H1 (cell line): ENCODE results near the gene CACNA1A. TPM values are rescaled to one million over a fixed set of nuclear protein-coding genes. Genes with fewer than 3 reads are reported as not detected.

Experiments used
- CTCF ChIA-PET: fragments of 300-600 bp; sonication (Branson Sonifier 250); formaldehyde crosslinking; loops from one replicate; lab custom pipeline; 2021; ENCODE audit not compliant: partially characterized antibody; lab: Charles Lee
- POLR2A ChIA-PET: fragments of 300-600 bp; sonication (Branson Sonifier 250); formaldehyde crosslinking; loops from one replicate; lab custom pipeline; 2021; ENCODE audit warnings: inconsistent platforms; ENCODE audit not compliant: partially characterized antibody; lab: Charles Lee
- DNase-seq, 2 experiments: peaks; one replicate each; pipeline versions ENCODE4 v3.0.0 to v3.0.0-alpha.2; 2010 to 2022; ENCODE audit warnings: low spot score in 2 of 2, low read depth in 1 of 2, mixed read lengths in 1 of 2
- FAIRE-seq: peaks from 2 replicates; lab custom pipeline; 2011; peaks lifted over from hg19 to GRCh38; lab: Jason Lieb, UNC
- H2AFZ ChIP-seq: 2 replicates; pipeline ENCODE4 v1.8.1; 2012; ENCODE audit warnings: low read length, inconsistent platforms
- H2AK5ac ChIP-seq: 2 replicates; pipeline ENCODE4 v1.6.1; 2013; ENCODE audit warnings: low read depth, low read length
- H2BK120ac ChIP-seq: replicated peaks from 2 replicates; pipeline ENCODE3; 2013; ENCODE audit warnings: low read depth, low read length, inconsistent platforms
- H2BK12ac ChIP-seq: 2 replicates; pipeline ENCODE4 v1.6.1; 2013; ENCODE audit warnings: low read depth, low read length
- H2BK15ac ChIP-seq: 2 replicates; pipeline ENCODE4 v1.6.1; 2013; ENCODE audit warnings: low read length
- H2BK20ac ChIP-seq: 2 replicates; pipeline ENCODE4 v1.6.1; 2013; ENCODE audit warnings: low read length
- H2BK5ac ChIP-seq: 2 replicates; pipeline ENCODE4 v1.6.1; 2013; ENCODE audit warnings: low read depth, low read length
- H3K14ac ChIP-seq: 2 replicates; pipeline ENCODE4 v1.6.1; 2013; ENCODE audit warnings: inconsistent platforms; ENCODE audit not compliant: insufficient read length
- H3K18ac ChIP-seq: 2 replicates; pipeline ENCODE4 v1.6.1; 2013; ENCODE audit warnings: low read length; ENCODE audit errors: extremely low read depth
- H3K23ac ChIP-seq: 2 replicates; pipeline ENCODE4 v1.6.1; 2013; ENCODE audit warnings: inconsistent platforms; ENCODE audit not compliant: insufficient read length
- H3K23me2 ChIP-seq: 2 replicates; pipeline ENCODE4 v1.6.1; 2013; ENCODE audit warnings: low read depth, low read length
- H3K27ac ChIP-seq: 2 replicates; pipeline ENCODE4 v1.6.1; 2011; ENCODE audit warnings: low read depth, low read length, inconsistent platforms
- H3K27me3 ChIP-seq, 4 experiments: replicated peaks in 1 of 4; 1 replicate in 1 of 4; 2 replicates in 3 of 4; pipeline versions ENCODE4 v1.6.1 to v1.8.1; 2011 to 2013; ENCODE audit warnings: low read length in 3 of 4, mild to moderate bottlenecking in 3 of 4, inconsistent platforms in 2 of 4, mixed read lengths in 2 of 4, moderate library complexity in 1 of 4; ENCODE audit not compliant: control insufficient read depth in 3 of 4, insufficient read depth in 3 of 4; ENCODE audit errors: extremely low read depth in 1 of 4
- H3K36me3 ChIP-seq, 4 experiments: 2 replicates each; pipeline versions ENCODE4 v1.6.1 to v1.8.1; 2011 to 2013; ENCODE audit warnings: mild to moderate bottlenecking in 4 of 4, low read length in 3 of 4, moderate library complexity in 2 of 4, control low read depth in 1 of 4, inconsistent platforms in 1 of 4; ENCODE audit not compliant: insufficient read depth in 4 of 4, control insufficient read depth in 2 of 4
- H3K4ac ChIP-seq: replicated peaks from 2 replicates; pipeline ENCODE3; 2013; ENCODE audit warnings: low read length, low read depth, mixed read lengths, inconsistent platforms; ENCODE audit not compliant: insufficient read length
- H3K4me1 ChIP-seq, 4 experiments: replicated peaks in 1 of 4; 1 replicate in 1 of 4; 2 replicates in 3 of 4; pipeline versions ENCODE4 v1.6.1 to v1.8.1; 2011 to 2013; ENCODE audit warnings: low read length in 3 of 4, inconsistent platforms in 2 of 4, mixed read lengths in 1 of 4; ENCODE audit not compliant: insufficient read depth in 4 of 4, control insufficient read depth in 3 of 4
- H3K4me2 ChIP-seq, 2 experiments: 2 replicates each; pipeline versions ENCODE4 v1.6.1 to v1.8.1; 2011 to 2013; ENCODE audit warnings: low read depth in 2 of 2, low read length in 2 of 2, control low read depth in 1 of 2, inconsistent platforms in 1 of 2, mild to moderate bottlenecking in 1 of 2; ENCODE audit not compliant: insufficient read depth in 1 of 2
- H3K4me3 ChIP-seq, 4 experiments: fragments of 200-600, 300-600 bp in 1 of 4; sonication (generic), shearing (Covaris generic), sonication (Bioruptor Twin) in 1 of 4; 2 replicates each; pipeline versions ENCODE4 v1.5.1 to v1.8.1; 2011 to 2016; ENCODE audit warnings: low read length in 4 of 4, low read depth in 3 of 4, control low read depth in 2 of 4, inconsistent platforms in 2 of 4, mild to moderate bottlenecking in 2 of 4, mixed read lengths in 1 of 4, moderate library complexity in 1 of 4; ENCODE audit not compliant: insufficient read depth in 2 of 4; ENCODE audit errors: extremely low read depth in 1 of 4
- H3K56ac ChIP-seq: replicated peaks from 2 replicates; pipeline ENCODE3; 2013; ENCODE audit warnings: low read depth, mild to moderate bottlenecking, mixed read lengths, low read length, inconsistent platforms; ENCODE audit not compliant: insufficient read length
- H3K79me1 ChIP-seq: 2 replicates; pipeline ENCODE4 v1.6.1; 2013; ENCODE audit warnings: low read depth, low read length, control low read depth
- H3K79me2 ChIP-seq, 2 experiments: 2 replicates each; pipeline versions ENCODE4 v1.6.1 to v1.8.1; 2012 to 2013; ENCODE audit warnings: low read length in 2 of 2, mild to moderate bottlenecking in 2 of 2, inconsistent platforms in 1 of 2; ENCODE audit not compliant: insufficient read depth in 2 of 2, control insufficient read depth in 1 of 2
- H3K9ac ChIP-seq, 4 experiments: replicated peaks in 1 of 4; 1 replicate in 1 of 4; 2 replicates in 3 of 4; pipeline versions ENCODE4 v1.6.1 to v1.8.1; 2011 to 2013; ENCODE audit warnings: low read depth in 3 of 4, low read length in 3 of 4, control low read depth in 2 of 4, mild to moderate bottlenecking in 2 of 4, moderate library complexity in 2 of 4, inconsistent platforms in 1 of 4; ENCODE audit errors: extremely low read depth in 1 of 4
- H3K9me3 ChIP-seq, 2 experiments: 2 replicates each; pipeline versions ENCODE4 v1.6.1 to v1.8.1; 2012 to 2013; ENCODE audit warnings: mild to moderate bottlenecking in 2 of 2, moderate library complexity in 2 of 2, control low read depth in 1 of 2, inconsistent platforms in 1 of 2, low read depth in 1 of 2, low read length in 1 of 2, mixed read lengths in 1 of 2; ENCODE audit not compliant: insufficient read depth in 2 of 2
- H4K20me1 ChIP-seq, 2 experiments: replicated peaks in 1 of 2; 2 replicates each; pipeline versions ENCODE3 to v1.8.1; 2011 to 2013; ENCODE audit warnings: inconsistent platforms in 2 of 2, low read length in 2 of 2, mild to moderate bottlenecking in 1 of 2; ENCODE audit not compliant: insufficient read depth in 2 of 2, control insufficient read depth in 1 of 2
- H4K5ac ChIP-seq: 2 replicates; pipeline ENCODE4 v1.6.1; 2013; ENCODE audit warnings: low read length, low read depth, mixed read lengths, inconsistent platforms; ENCODE audit not compliant: insufficient read length
- H4K8ac ChIP-seq: 2 replicates; pipeline ENCODE4 v1.8.0; 2013; ENCODE audit warnings: mild to moderate bottlenecking, moderate library complexity, low read length, inconsistent platforms; ENCODE audit not compliant: insufficient read depth; ENCODE audit errors: extremely low read depth
- H4K91ac ChIP-seq: replicated peaks from 2 replicates; pipeline ENCODE3; 2013; ENCODE audit warnings: low read length, mixed read lengths, inconsistent platforms; ENCODE audit not compliant: insufficient read length
- ASH2L ChIP-seq: fragments of 200-600, 300-600 bp; sonication (generic); IDR thresholded peaks from one replicate; pipeline ENCODE4 v1.7.1; 2017; ENCODE audit warnings: low read length
- CBX8 ChIP-seq: fragments of 300-800, 300-1000 bp; sonication (generic); IDR thresholded peaks from 2 replicates; pipeline ENCODE4 v1.7.1; 2016; ENCODE audit warnings: low read depth, low read length, borderline replicate concordance
- CHD1 ChIP-seq: IDR thresholded peaks from 2 replicates; pipeline ENCODE4 v1.6.1; 2012; ENCODE audit warnings: low read depth, low read length, improper control_type of control experiment
- SAP30 ChIP-seq: fragments of 300-600 bp; sonication (generic); IDR thresholded peaks from 2 replicates; pipeline ENCODE4 v1.7.1; 2012; ENCODE audit warnings: low read length, moderate library complexity, mild to moderate bottlenecking, inconsistent platforms; ENCODE audit not compliant: insufficient read depth, insufficient replicate concordance
- SIX5 ChIP-seq: IDR thresholded peaks from 2 replicates; pipeline ENCODE4 v1.6.1; 2011; ENCODE audit warnings: mild to moderate bottlenecking, low read depth, low read length
- TAF1 ChIP-seq: IDR thresholded peaks from 2 replicates; pipeline ENCODE4 v1.6.1; 2011; ENCODE audit warnings: mild to moderate bottlenecking, low read depth, low read length
- WGBS, 2 experiments: shearing (Covaris generic) in 1 of 2; methylation state at CpG; one replicate each; pipeline versions ENCODE4 v1.1.6 to v1.1.7; 2013 to 2015; ENCODE audit warnings: low lambda C conversion rate in 2 of 2, mixed read lengths in 2 of 2, inconsistent platforms in 1 of 2, low coverage in 1 of 2, missing lambda C conversion rate in 1 of 2; ENCODE audit not compliant: insufficient replicate concordance in 2 of 2, insufficient coverage in 1 of 2, insufficient read length in 1 of 2; ENCODE audit errors: extremely low coverage in 1 of 2, missing lambda C conversion rate in 1 of 2; 5-methylcytosine and 5-hydroxymethylcytosine counted together
- polyA plus RNA-seq, 7 experiments: library from polyadenylated mRNA; depleted of rRNA in 3 of 7; stranded (reverse) in 5 of 7; unstranded in 2 of 7; fragments of >200 nt in 5 of 7; fragments of 200-250 nt in 2 of 7; gene quantifications; 1 replicate in 5 of 7; 2 replicates in 1 of 7; 4 replicates in 1 of 7; pipeline versions ENCODE4 v1.2.1 to v1.2.3, GENCODE V29; 2011 to 2013; ENCODE audit warnings: missing spikeins in 2 of 7, mixed read lengths in 2 of 7
- total RNA-seq: library from RNA; stranded (reverse); fragmentation: NEBNext Ultra II Directional; extraction: Animal tissue kit (Norgen Biotek cat#: 25700); gene quantifications from 2 replicates; pipeline ENCODE4 v1.2.1, GENCODE V29; 2021

CACNA1A gene
- total and polyA plus RNA-seq, 2 of the 8 experiments (the other 6 are each of a cell fraction or from before 2014, with no cell fraction given) = 10.7 to 25.3 TPM

- Histone ChIP-seq H3K4me3 (no peak overlapping the region), H2AK5ac (no peak overlapping the region), H2BK15ac (no peak overlapping the region), H3K4ac (no peak overlapping the region), H3K14ac (no peak overlapping the region), H3K27ac (no peak overlapping the region), H2AFZ (no peak overlapping the region), H3K36me3 (no peaks in the 10 kb centered on the region), H2BK120ac (no peak overlapping the region), H4K5ac (no peak overlapping the region), H3K79me2 (no peaks in the 10 kb centered on the region), H2BK20ac (no peak overlapping the region), H3K18ac (no peak overlapping the region), H3K9ac (no peak overlapping the region), H3K79me1 (no peaks in the 10 kb centered on the region), H2BK5ac (no peak overlapping the region), H3K23ac (no peak overlapping the region), H3K4me2 (no peak overlapping the region), H4K20me1 (no peaks in the 10 kb centered on the region), H4K91ac (no peak overlapping the region), H3K4me1 (no peaks in the 10 kb centered on the region; a peak in 1 of 7 replicates), H2BK12ac (no peak overlapping the region), H4K8ac (no peak overlapping the region), H3K27me3 (no peaks in the 10 kb centered on the region), H3K56ac (no peak overlapping the region), H3K9me3 (no peaks in the 10 kb centered on the region), H3K23me2 (no peaks in the 10 kb centered on the region)
- ChIA-PET POLR2A (no interaction called here), CTCF (no interaction called here)
- DNase-seq = no peak
- 77% methylated on average over 10 of the region's 10 CpGs; no CpG with 5 or more reads in 1 of the 2 experiments for WGBS, 2 experiments
- FAIRE-seq = no peak
- no peak for TF ChIP-seq CHD1
- no peak for TF ChIP-seq SIX5
- TF ChIP-seq TAF1 = no peak
- no peak for TF ChIP-seq SAP30
- no peak for TF ChIP-seq CBX8
- no peak for TF ChIP-seq ASH2L
Observed at GRCh38 chr19:13554506-13555240, 48.4 kb upstream of the CACNA1A start.
